DND-41 (cell line): ENCODE measurements around the gene PCDH7.

Experiments used
- CTCF ChIP-seq: IDR thresholded peaks from 2 replicates; pipeline ENCODE4 v1.5.1; 2012; ENCODE audit warnings: borderline replicate concordance, low read length, moderate library complexity, mild to moderate bottlenecking; ENCODE audit not compliant: poor library complexity, severe bottlenecking; ENCODE audit errors: extremely low read depth
- EZH2 ChIP-seq: IDR thresholded peaks from 3 replicates; pipeline ENCODE4 v1.6.1; 2012; ENCODE audit warnings: borderline replicate concordance, low read depth, mild to moderate bottlenecking, moderate library complexity, low read length, inconsistent platforms; ENCODE audit not compliant: severe bottlenecking

- TF ChIP-seq EZH2 (no peak), CTCF (no peak)
Measured at GRCh38 chr4:30744386-30744785, 24.2 kb downstream of the PCDH7 start.
